HG02763 (cell line): ENCODE measurements around the gene HIRA.
"Not testable (repeated sequence)": the region's sequence is repeated elsewhere in the genome, so short reads cannot be mapped to it uniquely, and the experiment has no call there.

ENCODE experiments used
- ATAC-seq: cut with Tn5 transposase; IDR thresholded peaks from one replicate; pipeline ENCODE4 v1.9.1; 2021; ENCODE audit warnings: mild to moderate bottlenecking, moderate library complexity; ENCODE audit not compliant: unreplicated experiment

Gene HIRA

GRCh38 chr22:19443544-19444211, 12.1 kb upstream of the HIRA start:
- ATAC-seq: no peak

- no peak for ATAC-seq
Observed at GRCh38 chr22:19442166-19442565, 10.6 kb upstream of the HIRA start.

- ATAC-seq: no peak
Observed at GRCh38 chr22:19440411-19441195, 9.1 kb upstream of the HIRA start.

- ATAC-seq: no peak
Observed at GRCh38 chr22:19438298-19438697, 6.8 kb upstream of the HIRA start.

DNA sequence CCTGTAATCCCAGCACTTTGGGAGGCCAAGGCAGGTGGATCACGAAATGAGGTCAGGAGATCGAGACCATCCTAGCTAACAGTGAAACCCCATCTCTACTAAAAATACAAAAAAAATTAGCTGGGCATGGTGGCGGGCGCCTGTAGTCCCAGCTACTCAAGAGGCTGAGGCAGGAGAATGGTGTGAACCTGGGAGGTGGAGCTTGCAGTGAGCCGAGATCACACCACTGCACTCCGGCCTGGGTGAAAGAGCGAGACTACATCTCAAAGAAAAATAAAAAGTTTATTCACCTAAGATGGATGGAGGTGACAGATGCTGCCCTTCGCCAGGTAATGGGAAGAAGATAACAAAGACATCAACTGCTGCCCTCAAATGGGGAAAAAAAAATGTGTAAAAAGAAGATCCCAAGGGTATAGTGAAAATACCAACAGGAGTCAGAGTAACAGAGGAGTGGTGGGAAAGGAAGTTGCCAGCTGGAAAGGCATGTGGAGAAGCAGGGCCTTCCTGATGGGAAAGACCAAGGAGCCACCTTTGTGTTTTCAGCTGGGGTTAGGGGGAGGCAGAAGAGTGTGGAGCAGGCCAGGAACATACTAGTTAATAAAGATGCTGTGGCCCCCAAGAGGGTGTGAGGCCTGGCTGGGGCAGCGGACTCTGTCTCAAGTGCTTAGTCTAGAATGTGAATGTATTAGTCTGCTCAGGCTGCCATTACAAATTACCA, 5.1 kb upstream of the HIRA start:
- ATAC-seq: not testable (repeated sequence)

DNA sequence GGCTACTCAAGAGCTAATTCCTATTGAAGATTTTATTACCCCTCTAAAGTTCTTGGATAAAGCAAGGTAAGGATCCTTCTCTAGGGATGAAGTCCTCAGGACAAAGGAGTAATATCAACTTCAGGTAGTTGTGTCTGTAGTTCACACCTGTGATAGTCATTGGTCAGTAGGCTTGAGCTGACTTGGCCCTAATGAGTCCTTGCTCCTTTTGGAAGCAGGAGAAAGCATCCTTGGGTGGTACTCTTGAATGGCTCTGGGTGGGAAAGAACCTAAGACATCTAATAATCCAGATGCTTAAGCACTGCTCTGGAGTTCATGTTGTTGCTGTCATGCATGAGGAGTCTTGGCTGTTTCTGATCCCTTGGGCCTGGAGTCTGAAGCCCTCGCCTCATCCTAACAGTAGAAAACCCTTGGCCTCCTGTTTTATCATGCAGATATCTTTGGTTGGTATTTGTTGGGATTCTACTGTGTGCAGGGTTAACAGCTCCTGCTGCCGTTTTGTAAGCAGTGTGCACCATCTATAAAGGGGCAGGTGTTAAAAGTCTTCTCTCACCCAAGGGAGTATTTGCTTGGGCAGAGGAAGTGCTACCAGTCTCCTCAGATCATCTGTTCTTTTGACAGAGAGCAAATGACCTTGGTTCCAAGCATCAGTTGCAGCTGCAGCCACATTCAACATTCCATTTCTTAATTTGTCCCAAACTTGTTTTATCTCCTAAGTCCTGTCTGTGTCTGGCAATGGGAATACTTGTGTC, 3.5 kb upstream of the HIRA start:
- no peak for ATAC-seq

- ATAC-seq: no peak
Observed at GRCh38 chr22:19434401-19434800, 2.9 kb upstream of the HIRA start.

DNA sequence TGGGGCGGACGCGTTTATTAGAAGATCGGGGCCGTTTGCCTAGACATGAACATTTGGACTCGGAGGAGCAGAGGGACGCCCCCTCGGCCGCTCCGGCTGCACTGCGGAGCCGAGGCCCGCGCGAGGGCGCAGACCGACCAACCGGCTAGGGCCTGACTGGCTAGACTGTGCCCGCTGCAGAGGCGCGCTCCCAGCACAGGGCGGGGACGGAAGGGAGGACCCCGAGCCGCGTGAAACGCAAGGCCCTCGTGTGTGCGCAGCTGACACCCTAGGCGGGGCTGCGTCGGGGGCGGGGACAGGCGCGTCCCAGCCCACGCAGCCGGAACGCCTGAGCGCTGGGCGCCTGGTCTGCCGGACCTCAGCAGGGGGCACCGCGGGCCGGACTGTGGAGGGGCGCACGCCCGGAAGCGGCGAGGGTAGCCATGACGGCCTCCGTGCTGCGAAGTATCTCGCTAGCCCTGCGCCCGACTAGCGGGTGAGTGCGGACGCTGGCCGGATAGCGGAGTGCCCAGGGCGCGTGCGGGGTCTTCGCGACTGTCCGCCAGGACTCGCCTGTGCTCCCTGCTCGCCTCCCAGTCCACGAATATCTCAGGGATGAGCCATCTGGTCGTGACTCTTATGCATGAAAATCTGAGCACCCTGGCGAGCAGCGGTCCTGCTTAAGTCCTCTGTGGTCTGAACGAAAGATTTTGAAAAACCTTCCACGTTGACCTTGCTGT, 759 bp upstream of the HIRA start, which contains the start of gene MRPL40:
Gene MRPL40 (plus strand): TSS at position 413 of the 719 bp plus-strand sequence. CDS start 10 bp downstream, at position 423.
- ATAC-seq: peak; percentile 80

DNA sequence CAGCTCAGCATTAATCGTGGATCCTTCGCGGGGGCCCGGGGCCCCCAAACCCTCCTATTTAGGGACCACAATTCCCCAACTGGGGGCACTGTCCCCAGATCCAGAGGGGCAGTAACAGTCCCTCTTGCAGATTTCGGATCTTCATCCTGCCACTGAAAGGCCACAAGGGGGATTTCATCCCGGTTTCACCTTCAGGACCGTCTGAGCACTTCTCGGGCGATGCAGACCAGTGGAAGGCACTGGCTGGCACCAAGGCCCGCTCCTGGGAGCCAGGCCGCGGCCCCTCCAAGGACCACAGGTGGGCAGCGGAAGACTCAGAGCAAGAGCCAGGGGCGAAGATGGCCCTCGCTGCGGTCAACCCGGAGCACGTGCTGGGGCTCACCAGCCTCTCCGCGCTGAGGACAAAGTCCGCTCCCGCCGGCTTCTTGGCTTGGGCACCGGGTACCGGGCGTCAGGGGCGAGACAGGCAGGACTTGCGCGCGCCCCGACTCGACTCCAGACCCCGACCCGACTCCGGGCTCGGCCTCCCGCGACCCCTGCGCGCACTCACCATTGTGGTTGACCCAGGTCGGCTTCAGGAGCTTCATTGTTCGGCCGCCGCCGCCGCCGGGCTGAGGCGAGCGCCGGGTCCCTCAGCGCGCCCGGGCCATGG, 517 bp downstream of the HIRA start:
- ATAC-seq: peak; percentile 7

DNA sequence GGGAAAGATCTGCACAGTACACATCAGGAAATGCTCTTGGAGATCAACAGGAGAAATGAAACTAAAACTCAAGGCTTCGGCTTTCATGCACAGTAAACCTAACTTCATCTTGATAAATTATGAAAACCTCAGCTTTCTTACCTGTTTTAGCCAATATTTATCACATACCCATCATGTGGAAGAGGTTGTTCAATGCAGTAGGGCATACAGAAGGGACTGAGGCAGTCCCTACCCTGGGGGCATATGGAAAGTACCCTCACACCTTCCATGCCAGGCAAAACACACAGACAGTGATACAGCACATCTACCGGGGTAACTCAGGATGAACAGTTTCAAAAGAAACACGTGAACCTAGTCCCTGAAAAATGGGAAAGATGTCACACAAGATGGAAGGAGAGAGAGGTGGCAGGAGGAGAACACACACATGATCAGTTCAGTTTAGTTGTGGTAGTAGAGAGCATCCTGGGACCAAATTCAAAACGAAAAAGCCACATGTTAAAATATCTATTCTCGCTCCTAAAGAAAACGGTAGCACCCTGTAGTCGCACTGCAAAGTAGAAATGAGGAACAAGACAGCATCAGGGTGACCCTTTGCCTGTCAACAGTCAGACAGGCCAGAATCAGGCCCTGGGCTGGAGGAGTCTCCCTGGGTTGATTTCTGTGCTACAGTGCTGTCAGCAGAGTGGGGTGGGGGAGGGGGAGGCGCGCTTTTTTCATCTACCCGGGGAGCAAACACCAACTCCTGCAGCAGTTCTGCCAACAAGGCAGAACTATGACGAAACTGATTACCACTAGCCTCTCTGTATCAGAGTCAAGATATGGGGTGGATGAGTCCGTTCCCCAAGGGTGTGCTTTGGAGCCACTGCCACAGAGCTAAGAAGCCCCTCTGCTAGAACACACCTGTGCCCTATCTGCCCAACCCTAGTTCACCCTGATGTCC, 1.3 kb downstream of the HIRA start:
- ATAC-seq: no peak

- ATAC-seq: no peak
Observed at GRCh38 chr22:19424186-19424500, 7.4 kb downstream of the HIRA start.

- ATAC-seq: no peak
Observed at GRCh38 chr22:19422440-19423301, 8.9 kb downstream of the HIRA start.

GRCh38 chr22:19420321-19420720, 11.2 kb downstream of the HIRA start:
- no peak for ATAC-seq

GRCh38 chr22:19419464-19420178, 11.9 kb downstream of the HIRA start:
- ATAC-seq: no peak

DNA sequence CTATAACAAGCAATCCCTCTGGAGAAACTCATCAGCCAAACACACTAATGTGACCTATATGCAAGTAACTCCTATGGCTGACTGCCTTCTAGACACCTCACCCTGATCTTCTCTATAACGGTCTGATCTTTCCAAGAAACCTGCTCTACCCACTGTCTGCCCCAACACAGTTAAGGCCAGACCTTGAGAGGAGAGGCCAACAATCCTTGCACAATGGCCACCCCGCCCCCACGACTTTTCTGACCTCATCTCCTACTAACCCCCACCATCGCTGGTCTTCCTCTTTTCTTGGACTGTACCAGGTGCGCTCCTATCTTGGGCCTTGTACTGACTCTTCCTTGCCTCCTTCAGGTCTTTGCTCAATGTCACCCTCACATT, 12.5 kb downstream of the HIRA start:
- no peak for ATAC-seq

DNA sequence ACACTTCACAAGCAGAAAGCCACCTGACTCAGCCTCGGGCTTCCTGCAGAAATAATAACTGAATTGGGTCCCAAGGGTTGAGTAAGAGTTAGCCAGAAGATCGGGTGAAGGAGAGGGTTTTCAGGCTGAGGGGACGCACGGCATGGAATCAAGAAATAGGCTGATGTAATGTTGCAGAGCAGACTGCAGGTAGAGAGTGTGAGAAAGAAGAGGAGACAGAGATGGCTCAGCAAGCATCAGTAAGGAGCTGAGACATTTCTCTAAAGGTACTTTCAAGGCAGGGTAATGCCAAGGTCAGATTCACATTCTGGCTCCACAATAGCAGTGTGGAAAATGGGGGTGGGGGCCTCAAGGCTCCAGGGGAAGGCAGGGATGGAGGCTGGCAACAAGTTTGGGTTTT, 18.6 kb downstream of the HIRA start:
- ATAC-seq: no peak

DNA sequence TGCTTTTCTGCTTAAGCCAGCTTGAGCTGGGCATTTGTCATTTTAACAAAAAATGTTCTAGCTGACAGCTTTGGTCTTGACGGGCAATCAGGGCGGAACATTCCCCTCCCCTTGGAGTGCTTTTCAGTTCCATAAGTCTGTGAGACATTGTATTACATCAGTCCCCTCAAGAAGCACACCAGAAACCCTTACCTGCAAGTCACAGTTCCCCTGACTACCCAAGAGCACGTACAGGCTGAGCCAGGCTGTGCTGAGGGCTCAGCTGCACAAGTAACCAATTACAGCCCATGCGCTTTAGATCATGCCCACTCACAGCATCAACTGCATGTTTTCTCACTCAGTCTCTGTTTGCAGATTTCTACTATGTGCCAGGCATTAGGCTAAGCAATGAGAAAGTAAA, 19.1 kb downstream of the HIRA start:
- ATAC-seq: no peak

- ATAC-seq: no peak
Observed at GRCh38 chr22:19411690-19412045, 19.9 kb downstream of the HIRA start.
